ENCODE measurements around the gene TAAR9. TPM values are rescaled to one million over a fixed set of nuclear protein-coding genes. Genes with fewer than 3 reads are reported as not detected.

The TAAR9 gene, protein sequence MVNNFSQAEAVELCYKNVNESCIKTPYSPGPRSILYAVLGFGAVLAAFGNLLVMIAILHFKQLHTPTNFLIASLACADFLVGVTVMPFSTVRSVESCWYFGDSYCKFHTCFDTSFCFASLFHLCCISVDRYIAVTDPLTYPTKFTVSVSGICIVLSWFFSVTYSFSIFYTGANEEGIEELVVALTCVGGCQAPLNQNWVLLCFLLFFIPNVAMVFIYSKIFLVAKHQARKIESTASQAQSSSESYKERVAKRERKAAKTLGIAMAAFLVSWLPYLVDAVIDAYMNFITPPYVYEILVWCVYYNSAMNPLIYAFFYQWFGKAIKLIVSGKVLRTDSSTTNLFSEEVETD
- total RNA-seq (2014; rRNA removed; shearing (Covaris generic)) (not detected in 2 replicates), total RNA-seq (2022) (not detected in 2 replicates), Bru-seq, nascent RNA (not detected), BruChase-seq, experiment 1, labeled RNA remaining after a 6-hour chase (percentile 23 among the genes with signal in this experiment), BruChase-seq, experiment 2, labeled RNA remaining after a 2-hour chase (not detected)
- long read RNA-seq: 0 reads

DNA sequence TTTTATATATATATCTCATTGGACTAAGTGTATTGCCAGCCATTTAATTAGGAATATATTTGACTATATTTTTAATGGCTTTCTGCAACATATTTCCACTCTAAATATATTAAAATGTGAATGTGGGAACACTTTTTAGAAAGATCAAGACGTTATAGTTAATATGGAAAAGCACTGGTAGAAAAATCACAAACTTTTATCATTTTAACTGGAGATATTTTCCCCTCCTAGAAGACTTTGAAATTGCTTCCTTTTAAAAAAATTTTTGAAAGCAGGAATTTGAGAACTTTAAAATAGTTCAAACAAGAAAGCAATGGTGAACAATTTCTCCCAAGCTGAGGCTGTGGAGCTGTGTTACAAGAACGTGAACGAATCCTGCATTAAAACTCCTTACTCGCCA, at the start of gene TAAR9:
Gene TAAR9 (plus strand): TSS at position 301 of the 400 bp plus-strand sequence. CDS start 13 bp downstream, at position 314.
- intact Hi-C loops (cut with micrococcal nuclease; ENCODE audit: unreplicated experiment): no loop called here
- H3K4me1 ChIP-seq (ENCODE audit: insufficient read depth, low read length, poor library complexity, severe bottlenecking): no peaks in the 10 kb centered on the region
- no peaks in the 10 kb centered on the region for H4K20me1 ChIP-seq (ENCODE audit: insufficient read depth, low read length)
- no peak within 1 kb of the TSS for H3K4me3 ChIP-seq (ENCODE audit: low read depth, low read length, poor library complexity, severe bottlenecking)
- no peak within 1 kb of the TSS for H3K27ac ChIP-seq (ENCODE audit: low read depth, low read length, poor library complexity, severe bottlenecking)
- no peak for DNase-seq (ENCODE audit: low spot score)
- no peak within 1 kb of the TSS for H3K4me2 ChIP-seq (ENCODE audit: low read length)
- H3K36me3 ChIP-seq (ENCODE audit: insufficient read depth, low read length): no peaks in the 10 kb centered on the region
- no TSS peak for BruUV-seq (replicated peaks)
- peaks cover 7% of the 10 kb centered on the region; the same call in 1 of the 2 replicates for H3K9me3 ChIP-seq (ENCODE audit: low read length)
- no peaks in the 10 kb centered on the region for H3K79me2 ChIP-seq (ENCODE audit: insufficient read depth, low read depth, low read length)
- H3K9me2 ChIP-seq (ENCODE audit: insufficient read depth, low read length): no peaks in the 10 kb centered on the region
- no peak within 1 kb of the TSS for H2AFZ ChIP-seq (ENCODE audit: low read length)
- POLR2A ChIA-PET: interaction anchor here (0.8 to 1.1 kb wide), 3 partner anchors 11 to 295 kb away, joined by 3 read pairs; no protein-coding TSS in a partner anchor
- CTCF ChIA-PET (ENCODE audit: unreplicated experiment): no interaction called here
- TF ChIP-seq, protein P1, sequence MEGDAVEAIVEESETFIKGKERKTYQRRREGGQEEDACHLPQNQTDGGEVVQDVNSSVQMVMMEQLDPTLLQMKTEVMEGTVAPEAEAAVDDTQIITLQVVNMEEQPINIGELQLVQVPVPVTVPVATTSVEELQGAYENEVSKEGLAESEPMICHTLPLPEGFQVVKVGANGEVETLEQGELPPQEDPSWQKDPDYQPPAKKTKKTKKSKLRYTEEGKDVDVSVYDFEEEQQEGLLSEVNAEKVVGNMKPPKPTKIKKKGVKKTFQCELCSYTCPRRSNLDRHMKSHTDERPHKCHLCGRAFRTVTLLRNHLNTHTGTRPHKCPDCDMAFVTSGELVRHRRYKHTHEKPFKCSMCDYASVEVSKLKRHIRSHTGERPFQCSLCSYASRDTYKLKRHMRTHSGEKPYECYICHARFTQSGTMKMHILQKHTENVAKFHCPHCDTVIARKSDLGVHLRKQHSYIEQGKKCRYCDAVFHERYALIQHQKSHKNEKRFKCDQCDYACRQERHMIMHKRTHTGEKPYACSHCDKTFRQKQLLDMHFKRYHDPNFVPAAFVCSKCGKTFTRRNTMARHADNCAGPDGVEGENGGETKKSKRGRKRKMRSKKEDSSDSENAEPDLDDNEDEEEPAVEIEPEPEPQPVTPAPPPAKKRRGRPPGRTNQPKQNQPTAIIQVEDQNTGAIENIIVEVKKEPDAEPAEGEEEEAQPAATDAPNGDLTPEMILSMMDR (conservative IDR thresholded peaks at IDR 0.05; ENCODE audit: low read length): no peak
- no peak for TF ChIP-seq EZH2phosphoT487 (IDR thresholded peaks at IDR 0.05; ENCODE audit: borderline replicate concordance, low read depth, low read length)

DNA sequence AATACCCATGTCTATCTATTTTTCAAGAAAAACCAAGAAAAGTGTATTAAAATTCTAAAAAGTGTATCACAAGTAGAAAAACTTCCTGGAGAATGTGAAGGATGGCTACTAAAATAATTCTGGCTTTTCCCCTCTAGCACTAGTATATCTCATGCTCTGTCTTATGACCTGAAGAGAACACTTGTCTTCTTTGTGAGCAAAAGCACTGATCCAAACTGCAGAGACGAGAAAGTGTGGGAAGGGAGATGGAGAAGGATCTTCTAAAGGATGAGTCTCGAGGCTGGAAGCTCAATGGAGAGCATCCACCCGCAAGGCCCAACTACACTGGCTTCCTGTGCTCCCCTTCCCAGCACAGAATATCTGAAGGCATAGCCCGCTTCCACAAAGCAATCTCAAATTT, 48.7 kb upstream of the TAAR9 start:
- TF ChIP-seq, protein P1 (conservative IDR thresholded peaks at IDR 0.05; ENCODE audit: low read length): no peak
- TF ChIP-seq EZH2phosphoT487 (IDR thresholded peaks at IDR 0.05; ENCODE audit: borderline replicate concordance, low read depth, low read length): no peak
- Histone ChIP-seq H4K20me1 (ENCODE audit: insufficient read depth, low read length) (no peaks in the 10 kb centered on the region), H3K4me2 (ENCODE audit: low read length) (peak overlapping the region; percentile 72), H3K4me3 (ENCODE audit: low read depth, low read length, poor library complexity, severe bottlenecking) (peak overlapping the region; percentile 66), H3K9me3 (ENCODE audit: low read length) (peaks cover 55% of the 10 kb centered on the region), H3K4me1 (ENCODE audit: insufficient read depth, low read length, poor library complexity, severe bottlenecking) (peaks cover 75% of the 10 kb centered on the region), H2AFZ (ENCODE audit: low read length) (no peak overlapping the region), H3K9me2 (ENCODE audit: insufficient read depth, low read length) (no peaks in the 10 kb centered on the region), H3K79me2 (ENCODE audit: insufficient read depth, low read depth, low read length) (peaks cover 100% of the 10 kb centered on the region), H3K36me3 (ENCODE audit: insufficient read depth, low read length) (peaks cover 83% of the 10 kb centered on the region), H3K27ac (ENCODE audit: low read depth, low read length, poor library complexity, severe bottlenecking) (peak overlapping the region; percentile 100)
- ChIA-PET CTCF (ENCODE audit: unreplicated experiment) (no interaction called here), POLR2A (interaction anchor here (0.6 to 7.9 kb wide), 15 partner anchors 9 to 329 kb away, joined by 3 to 52 read pairs (median 4); partner anchors contain the start of gene STX7)
- no peak for DNase-seq (ENCODE audit: low spot score)
- no TSS peak for BruUV-seq (replicated peaks)
- intact Hi-C loops (cut with micrococcal nuclease; ENCODE audit: unreplicated experiment): no loop called here

Data from OCI-LY7 (cell line).